ENCODE data around the gene RTL3. TPM values are rescaled to one million over a fixed set of nuclear protein-coding genes. Genes with fewer than 3 reads are reported as not detected.

RTL3 gene
- total and polyA plus RNA-seq, 2 of the 4 experiments (the other 2 are of a cell fraction) = 1.1 TPM

GRCh38 chrX:78687586-78687985 is 28.5 kb upstream of the RTL3 start:
- intact Hi-C loops (cut with micrococcal nuclease) (no loop called here), in situ Hi-C loops (cut with MboI; ENCODE audit: low sequenced_read_pairs) (no loop called here), dilution Hi-C loops (cut with HindIII; ENCODE audit: low sequenced_read_pairs, unreplicated experiment) (no loop called here)
- Histone ChIP-seq H3K36me3 (ENCODE audit: control insufficient read depth, insufficient read depth, low read length) (no peaks in the 10 kb centered on the region), H2AK5ac (ENCODE audit: low read depth, low read length) (no peak overlapping the region), H3K4me1 (ENCODE audit: control insufficient read depth, insufficient read depth, low read length) (no peaks in the 10 kb centered on the region), H3K27me3 (ENCODE audit: control insufficient read depth, insufficient read depth, low read length) (no peaks in the 10 kb centered on the region), H2AK9ac (replicated peaks; ENCODE audit: low read depth, low read length, poor library complexity) (no peak overlapping the region), H3K23ac (ENCODE audit: low read depth, low read length) (no peak overlapping the region), H3K9ac (ENCODE audit: low read depth, low read length) (no peak overlapping the region), H3K4me2 (ENCODE audit: low read depth, low read length) (no peak overlapping the region), H4K8ac (ENCODE audit: low read depth in 2 of 2, low read length in 2 of 2) (no peak overlapping the region), H4K20me1 (ENCODE audit: insufficient read depth, low read length) (no peaks in the 10 kb centered on the region), H3K56ac (ENCODE audit: extremely low read depth, insufficient read depth, low read length) (no peak overlapping the region), H4K5ac (ENCODE audit: low read depth, low read length) (no peak overlapping the region), H3K9me1 (ENCODE audit: insufficient read depth, low read length) (no peaks in the 10 kb centered on the region), H2BK5ac (ENCODE audit: low read depth, low read length, poor library complexity, severe bottlenecking) (no peak overlapping the region), H3K27ac (ENCODE audit: insufficient read depth, low read length) (no peak overlapping the region), H2BK20ac (ENCODE audit: low read depth, low read length) (no peak overlapping the region), H3K9me3 (ENCODE audit: control insufficient read depth, insufficient read depth, low read length) (no peaks in the 10 kb centered on the region), H2BK15ac (ENCODE audit: low read depth, low read length) (no peak overlapping the region), H3K14ac (replicated peaks; ENCODE audit: low read depth, low read length) (no peak overlapping the region), H3K18ac (ENCODE audit: low read depth, low read length) (no peak overlapping the region), H2BK120ac (ENCODE audit: low read depth, low read length) (no peak overlapping the region), H3K4me3 (ENCODE audit: insufficient read depth, low read depth, low read length) (no peak overlapping the region), H2AFZ (replicated peaks; ENCODE audit: low read length, poor library complexity) (no peak overlapping the region), H3K4ac (ENCODE audit: low read depth, low read length) (no peak overlapping the region), H4K91ac (ENCODE audit: insufficient read depth, low read depth, low read length) (no peak overlapping the region), H3K79me1 (ENCODE audit: low read depth in 1 of 2, low read length in 2 of 2) (no peaks in the 10 kb centered on the region)
- POLR2A ChIA-PET (ENCODE audit: unreplicated experiment) = no interaction called here
- CTCF ChIA-PET = no interaction called here
- DNase-seq (no peak), ATAC-seq (ENCODE audit: low read depth) (no peak)
- BruUV-seq (replicated peaks) = no TSS peak
- no CpG with 5 or more reads among the region's 2 CpGs for WGBS, 2 experiments (ENCODE audit: extremely low coverage in 2 of 2, insufficient read length in 1 of 2)
- TF ChIP-seq USF2 (IDR thresholded peaks at IDR 0.05; ENCODE audit: low read depth, low read length) (no peak), MXI1 (IDR thresholded peaks at IDR 0.05; ENCODE audit: borderline replicate concordance, low read depth, low read length) (no peak), NFE2L2 (IDR thresholded peaks at IDR 0.05; ENCODE audit: low read depth, low read length) (no peak), MAZ (IDR thresholded peaks at IDR 0.05; ENCODE audit: borderline replicate concordance, low read depth, low read length) (no peak), MAFK (IDR thresholded peaks at IDR 0.05; ENCODE audit: low read depth, low read length) (no peak), SMC3 (IDR thresholded peaks at IDR 0.05; ENCODE audit: low read depth, low read length) (no peak)

Data from IMR-90 (cell line).